HG03442 (cell line): ENCODE data around the gene GYPA.
"Not testable (repeated sequence)": the region's sequence is repeated elsewhere in the genome, so short reads cannot be mapped to it uniquely, and the experiment has no call there.

Source experiments
- ATAC-seq: cut with Tn5 transposase; IDR thresholded peaks from one replicate; pipeline ENCODE4 v1.9.1; 2021; ENCODE audit warnings: mild to moderate bottlenecking, moderate library complexity; ENCODE audit not compliant: unreplicated experiment

GYPA gene

DNA sequence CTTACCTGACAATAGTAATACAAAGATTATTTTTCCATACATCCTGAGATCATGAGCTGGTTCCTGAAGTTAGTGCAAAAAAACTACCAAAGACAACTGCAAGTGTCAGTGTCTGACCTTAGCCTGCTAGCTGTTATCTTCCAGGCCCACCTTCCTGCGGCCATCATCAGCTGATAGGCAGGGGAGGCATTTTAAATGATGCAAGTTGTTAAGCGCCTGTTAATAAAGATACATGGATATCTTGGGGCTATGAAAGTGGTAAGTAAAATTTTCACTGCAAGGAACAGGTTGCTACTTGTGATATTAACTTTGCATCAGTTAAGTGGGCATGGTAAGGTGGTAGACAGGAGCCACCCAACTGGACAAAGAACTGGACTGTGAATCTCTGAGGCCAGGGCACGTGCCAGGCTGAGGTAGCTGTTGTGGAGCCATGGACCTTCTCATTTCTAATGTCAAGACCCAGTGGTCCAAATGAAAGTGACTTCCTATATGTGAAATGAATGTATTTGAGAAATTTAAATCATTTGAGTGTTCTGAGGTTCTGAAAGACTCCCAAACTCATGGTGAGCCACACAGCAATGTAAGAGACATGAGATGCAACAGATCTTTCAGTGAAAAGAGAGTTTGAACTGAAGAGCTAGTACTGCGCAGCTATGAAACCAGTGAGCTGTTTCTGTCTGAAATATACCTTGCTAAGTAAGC lies at the start of gene GYPA:
TSS of gene GYPA (minus strand) at position 125 of the 702 bp plus-strand sequence. CDS start at position 42, 83 bp downstream.
- not testable (repeated sequence) for ATAC-seq

DNA sequence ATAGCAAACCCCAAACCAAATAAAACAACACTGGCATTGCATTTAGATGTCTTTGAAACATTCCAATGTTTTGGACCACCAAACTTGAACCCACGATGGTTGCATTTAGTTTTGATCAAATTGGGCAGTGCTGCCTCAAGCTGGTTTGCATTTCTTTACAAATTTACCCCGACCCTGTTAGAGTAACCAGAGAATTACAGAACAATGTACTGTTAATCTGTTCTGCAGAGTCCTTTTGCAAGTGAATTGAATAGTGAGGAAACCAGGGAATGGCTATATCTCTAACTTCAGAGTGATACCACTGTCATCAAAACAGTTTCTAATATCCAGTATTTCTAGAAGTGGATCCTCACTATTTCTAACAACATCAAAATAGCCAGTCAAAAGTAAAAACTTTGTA lies 49.5 kb upstream of the GYPA start:
- ATAC-seq: no peak

DNA sequence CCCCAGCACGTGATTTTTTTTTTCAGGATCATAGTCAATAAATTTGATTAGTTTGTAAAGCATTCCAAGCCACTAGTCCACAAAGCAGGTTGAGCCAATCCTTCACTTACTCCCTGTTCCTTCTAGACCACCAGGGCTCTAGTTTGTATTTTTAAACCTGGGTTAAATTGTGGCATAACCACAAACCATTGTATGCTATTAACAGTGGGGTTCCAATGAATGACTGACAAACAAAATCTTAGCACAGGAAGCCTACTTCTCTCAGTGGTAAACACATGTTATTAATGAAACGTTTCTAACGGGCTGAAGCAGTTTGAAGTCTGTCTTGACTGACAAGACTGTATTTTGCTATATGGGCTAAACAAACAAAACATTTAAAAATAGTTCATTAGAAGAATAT lies 48.6 kb upstream of the GYPA start:
- ATAC-seq: no peak

DNA sequence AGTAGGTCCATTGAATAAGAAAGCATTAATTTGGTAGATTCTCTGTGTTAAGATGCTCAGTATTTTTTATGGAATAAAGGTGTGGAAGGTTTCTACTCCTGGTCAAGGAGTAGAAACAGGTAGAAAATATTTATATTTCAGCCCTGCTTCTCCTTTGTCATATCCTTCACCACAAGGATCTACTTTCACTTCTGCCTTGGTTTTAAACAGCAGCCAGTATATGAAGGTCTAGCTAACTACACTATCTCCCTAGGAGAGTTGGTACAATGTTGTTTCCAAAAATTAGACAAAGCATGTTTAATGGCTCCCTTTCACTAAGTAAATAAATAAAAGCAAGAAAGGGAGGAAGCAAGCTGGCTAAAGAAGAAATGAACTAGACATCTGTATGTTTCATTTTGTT lies 44.6 kb upstream of the GYPA start:
- no peak for ATAC-seq

DNA sequence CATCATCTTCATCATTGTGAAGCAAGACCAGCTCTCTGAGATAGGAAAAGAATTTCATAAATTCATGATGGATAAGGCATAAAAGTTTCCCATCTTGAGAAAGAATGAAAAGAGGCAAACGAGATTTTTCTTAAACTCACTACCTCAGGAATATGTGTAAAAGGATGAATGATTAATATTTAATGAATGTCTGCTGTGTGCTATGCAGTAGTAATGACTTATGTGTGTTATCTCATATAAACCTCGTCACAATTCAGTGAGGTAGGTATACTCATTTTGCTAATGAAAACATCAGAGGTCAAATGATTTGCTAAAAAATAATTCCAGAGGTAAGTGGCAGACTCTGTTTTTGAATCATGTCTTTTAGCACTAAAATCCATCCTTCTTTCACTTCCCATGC lies 42.6 kb upstream of the GYPA start:
- no peak for ATAC-seq

DNA sequence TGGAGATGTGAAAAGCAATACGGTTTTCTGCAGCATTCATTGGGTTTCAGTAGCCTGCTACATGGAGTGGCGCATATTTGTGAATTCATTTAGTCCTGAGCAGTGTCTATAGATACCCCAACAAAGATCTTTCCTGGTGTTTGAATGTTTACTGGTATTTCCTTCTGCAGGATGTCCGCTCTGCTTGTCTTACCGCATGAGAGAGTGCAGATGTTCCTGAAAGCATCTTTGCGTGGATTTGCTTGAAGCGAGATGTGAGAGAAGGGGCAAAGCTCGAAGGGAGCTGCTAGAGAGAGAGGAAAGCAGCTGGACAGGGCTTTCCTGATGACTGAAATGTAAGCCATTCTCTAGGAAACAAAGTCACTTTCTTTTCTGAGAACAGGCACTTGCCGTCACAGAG lies 40.9 kb upstream of the GYPA start:
- no peak for ATAC-seq

DNA sequence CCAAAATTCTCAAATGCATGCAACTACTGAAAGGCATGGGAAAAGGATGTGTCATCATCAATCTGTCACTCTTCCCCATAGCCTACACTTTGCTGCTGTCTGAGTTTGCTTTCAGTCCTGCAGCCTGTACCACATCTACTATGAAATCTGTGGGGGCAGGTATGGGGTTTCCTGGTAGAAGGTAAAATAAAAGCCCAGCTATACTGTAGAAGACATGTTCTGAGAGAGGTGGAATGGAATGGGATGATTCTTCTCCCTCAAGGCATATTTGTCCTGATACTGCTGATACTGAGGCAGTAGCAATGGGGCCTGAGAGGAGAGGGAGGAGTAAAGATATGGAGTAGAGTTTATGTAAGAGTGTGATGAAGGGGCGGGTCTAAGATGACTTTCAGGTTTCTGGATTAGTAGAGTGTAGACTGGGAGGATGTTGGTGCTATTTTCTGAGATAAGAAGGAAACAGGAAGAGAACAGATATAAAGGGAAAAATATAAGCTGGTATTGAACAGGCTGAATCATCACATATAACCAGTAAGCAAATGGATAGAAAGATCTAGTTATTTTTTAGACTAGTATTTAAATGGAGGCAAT lies 38.7 kb upstream of the GYPA start:
- ATAC-seq: no peak

DNA sequence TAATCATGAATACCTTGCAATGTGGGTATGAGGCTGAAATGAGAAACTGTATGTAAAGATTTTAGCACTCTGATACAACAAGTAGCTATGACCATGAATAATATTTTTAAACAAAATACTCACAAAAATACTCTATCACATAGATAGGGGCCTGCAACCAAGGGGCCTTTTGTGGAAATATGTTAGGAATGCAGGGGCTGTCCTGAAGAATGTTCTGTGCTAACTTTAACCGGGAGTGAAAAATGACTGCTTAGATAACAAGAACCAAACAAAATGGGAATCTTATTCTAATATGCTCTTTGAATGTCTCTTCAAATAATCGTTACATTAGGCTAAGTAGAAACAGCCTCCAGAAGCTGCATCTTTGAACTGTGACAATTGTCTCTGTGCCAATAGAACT lies 37.9 kb upstream of the GYPA start:
- no peak for ATAC-seq

DNA sequence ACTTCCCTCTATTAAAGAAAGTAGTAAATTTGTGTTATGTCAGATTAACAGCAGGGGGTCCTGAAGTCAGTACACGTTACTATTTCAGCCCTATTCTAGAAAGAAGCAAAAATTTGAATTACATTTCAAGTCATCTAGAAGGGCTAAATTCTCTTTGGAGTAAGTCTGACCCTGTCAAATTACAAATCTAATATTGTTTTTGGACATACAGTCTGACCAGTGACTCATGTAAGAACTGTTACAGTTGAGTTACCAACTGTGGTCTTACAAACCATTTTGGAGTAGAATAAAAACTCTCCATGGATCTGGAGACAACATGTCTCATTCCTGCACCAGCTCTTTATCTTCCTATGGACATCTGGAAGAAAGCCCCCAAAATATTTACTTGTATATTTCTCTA lies 36.0 kb upstream of the GYPA start:
- ATAC-seq: no peak

DNA sequence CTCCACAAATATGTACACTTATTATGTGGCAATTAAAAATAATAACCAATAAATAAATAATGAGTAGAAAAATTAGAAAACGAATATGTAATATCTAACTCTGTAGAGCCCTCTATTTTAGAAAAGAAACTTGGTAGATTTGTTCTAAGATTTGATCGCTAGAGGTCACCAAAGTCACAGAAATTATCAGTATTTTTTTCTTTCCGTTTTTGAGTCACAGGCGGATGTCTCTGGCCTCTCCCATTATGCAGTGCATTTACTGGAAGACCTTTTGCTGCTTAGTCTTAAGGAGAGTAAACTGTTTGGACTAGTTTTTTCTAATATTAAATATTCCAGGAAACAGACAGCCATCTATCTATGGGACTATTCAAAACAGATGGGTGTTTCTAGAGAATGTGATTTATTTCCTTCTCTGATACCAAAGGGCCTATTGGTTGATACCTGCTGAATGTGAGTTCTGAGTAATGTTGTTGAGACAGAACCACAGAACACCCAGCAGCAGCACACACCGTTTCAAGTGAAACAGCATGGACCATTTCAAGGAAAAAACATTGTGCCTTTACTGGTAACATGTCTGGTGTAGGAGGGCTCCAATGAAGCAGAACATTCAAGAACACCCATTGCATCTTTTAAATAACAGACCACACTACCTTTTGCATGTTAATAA lies 34.0 kb upstream of the GYPA start:
- ATAC-seq: peak; percentile 76

DNA sequence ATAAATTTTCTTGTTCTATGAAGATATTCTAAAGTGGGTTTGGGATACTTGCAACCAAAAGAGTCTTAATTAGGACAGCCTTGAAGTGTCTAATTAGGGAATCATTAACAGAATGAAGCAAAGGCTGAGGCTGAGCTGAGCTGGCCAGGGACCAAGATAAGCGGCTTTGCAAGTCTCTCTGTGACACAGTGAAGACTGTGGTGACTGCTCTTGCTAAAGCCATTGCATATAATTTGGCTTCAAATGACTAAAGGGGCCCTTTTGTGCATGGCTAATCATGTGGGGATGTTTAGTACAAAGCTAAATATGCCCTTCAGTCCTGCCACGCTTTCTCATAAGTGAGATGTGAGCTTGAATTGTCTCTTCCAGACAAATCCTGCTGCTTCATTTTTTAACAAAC lies 31.2 kb upstream of the GYPA start:
- ATAC-seq: no peak

DNA sequence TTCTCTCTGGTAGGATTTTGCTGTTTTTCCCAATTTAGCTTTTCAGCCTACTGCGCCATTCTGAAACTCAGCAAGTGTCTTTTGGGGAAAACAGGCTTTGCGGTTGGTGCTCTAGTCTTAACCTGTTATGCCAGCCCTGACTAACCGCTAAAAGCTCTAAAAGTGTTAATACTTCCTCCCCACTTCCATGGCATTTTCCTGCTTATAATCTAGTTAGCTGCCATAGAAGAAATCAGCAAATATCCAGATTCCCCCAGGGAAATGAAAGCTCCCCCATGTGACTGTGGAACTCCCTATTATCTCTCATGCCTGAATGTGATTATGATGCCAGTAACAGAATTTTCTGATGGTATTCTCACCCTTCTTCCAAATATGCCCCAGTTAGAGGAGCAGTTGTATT lies 28.7 kb upstream of the GYPA start:
- no peak for ATAC-seq

DNA sequence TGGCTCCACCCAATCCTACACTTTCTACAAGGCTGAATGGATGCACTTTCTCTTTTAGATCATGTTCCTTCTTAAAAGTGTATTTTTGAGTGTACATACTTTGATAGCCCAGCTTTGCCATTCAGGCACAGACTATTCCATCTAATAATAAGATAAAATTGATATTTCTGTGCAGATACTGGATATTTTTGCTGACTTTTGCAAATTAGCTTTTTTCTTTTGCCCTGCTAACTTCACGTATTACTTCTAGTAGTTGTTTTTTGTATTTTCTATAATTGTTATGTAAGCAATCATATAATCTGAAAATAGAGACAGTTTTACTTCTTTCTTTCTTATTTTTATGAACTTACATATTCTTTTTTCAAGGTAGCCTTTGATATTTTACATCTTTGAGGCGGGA lies 13.5 kb upstream of the GYPA start:
- no peak for ATAC-seq

DNA sequence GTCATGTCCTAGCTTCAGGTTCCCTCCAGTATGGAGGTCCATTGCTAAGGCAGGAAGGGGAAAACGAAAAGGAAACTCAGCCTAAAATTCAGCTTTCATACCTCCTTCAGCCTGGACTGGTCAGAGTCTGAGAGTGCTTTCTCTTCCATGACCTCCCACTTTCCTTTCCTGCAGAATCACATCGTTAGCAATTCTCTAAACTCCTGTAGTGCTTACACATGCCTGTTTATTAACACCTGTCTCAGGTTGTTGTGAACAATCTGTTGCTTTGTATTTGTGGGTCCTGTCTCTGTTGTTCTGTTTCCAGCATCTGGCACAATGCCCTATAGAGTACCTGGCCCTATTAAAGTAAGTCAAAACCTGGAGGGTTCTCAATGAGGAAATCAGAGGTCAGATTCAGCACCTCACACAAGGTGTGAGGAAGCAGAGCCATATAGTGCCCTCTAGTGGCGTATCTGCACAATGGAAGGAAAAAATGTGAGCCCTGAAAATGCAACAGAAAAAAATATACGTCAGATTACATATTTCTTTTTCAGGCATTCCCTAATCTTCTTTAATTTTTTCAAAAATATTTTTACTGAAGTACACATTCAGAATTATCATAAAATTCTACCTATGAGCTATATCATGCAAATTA lies 2.3 kb upstream of the GYPA start:
- ATAC-seq: peak; percentile 80

DNA sequence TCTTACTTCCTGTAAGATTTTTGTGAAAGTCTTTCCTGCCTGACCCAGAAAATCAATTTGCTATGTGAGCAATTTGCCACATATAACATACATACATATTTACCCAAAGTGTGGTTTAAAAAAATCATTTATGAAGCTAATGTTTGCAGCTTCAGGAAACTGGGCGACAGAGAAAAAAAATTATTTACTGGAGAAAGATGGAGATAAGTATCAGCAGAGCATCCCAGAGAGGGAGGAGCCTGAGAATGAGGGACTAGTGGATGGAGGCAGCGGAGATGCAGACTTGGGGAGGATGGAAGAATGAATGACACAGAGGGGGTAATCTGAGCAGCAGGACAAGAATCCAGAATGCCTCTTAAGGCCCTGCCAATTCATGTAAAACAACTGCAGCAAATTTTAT lies 975 bp upstream of the GYPA start:
- no peak for ATAC-seq

DNA sequence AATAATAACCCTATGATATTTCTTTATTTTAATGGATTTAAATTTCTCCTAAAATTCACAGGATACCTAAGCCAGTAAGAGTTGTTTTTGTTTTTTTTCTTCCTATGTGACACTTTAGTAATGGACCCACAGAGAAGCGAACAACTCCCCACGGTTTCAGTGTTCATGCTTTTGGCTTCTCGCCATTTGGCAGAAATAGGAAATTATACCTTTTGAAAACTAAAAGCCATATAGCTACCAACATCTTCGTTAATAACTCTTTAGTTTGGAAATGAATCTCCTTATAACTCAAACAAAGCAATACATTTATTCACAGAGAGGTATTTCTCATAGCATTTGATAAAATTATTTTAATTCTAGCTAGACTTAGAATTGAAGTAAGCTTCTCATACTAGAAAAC lies 527 bp downstream of the GYPA start:
- ATAC-seq: not testable (repeated sequence)

DNA sequence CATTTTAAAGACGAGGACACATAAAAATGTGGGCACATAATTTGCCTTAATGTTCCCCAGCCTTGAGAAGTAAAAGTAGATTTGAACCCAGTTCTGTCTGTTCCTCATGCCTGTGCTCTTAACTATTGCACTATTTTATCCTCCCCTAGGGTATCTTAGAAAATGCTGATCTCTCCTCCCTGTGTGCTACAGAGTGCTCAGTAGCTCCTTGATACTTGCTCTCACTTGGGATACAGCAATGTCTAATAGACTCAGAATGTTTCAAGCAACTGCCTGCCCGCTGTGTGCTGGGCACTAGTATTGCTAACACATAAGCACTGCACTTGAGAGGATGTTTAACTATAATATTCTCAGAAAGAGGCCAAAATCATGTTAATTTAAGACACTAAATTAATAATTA lies 971 bp downstream of the GYPA start:
- not testable (repeated sequence) for ATAC-seq

DNA sequence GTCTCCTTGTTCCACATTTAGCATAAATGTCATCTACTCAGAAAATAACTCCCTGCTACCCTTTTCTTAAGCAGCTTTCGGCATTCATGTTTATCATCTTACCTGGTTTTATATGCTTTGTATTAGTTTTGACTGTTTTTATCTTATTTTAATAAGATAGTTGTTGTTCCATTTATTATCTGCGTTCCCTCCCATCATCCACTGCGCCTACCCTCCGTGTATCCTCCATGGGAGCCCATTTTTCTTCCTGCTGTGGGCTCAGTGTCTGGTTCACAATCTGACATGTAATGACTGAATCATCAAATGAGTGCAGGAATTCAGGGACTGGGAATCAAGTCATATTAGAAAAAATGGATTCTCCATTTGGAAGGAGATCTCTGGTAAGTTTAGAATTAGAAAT lies 2.3 kb downstream of the GYPA start:
- ATAC-seq: not testable (repeated sequence)

DNA sequence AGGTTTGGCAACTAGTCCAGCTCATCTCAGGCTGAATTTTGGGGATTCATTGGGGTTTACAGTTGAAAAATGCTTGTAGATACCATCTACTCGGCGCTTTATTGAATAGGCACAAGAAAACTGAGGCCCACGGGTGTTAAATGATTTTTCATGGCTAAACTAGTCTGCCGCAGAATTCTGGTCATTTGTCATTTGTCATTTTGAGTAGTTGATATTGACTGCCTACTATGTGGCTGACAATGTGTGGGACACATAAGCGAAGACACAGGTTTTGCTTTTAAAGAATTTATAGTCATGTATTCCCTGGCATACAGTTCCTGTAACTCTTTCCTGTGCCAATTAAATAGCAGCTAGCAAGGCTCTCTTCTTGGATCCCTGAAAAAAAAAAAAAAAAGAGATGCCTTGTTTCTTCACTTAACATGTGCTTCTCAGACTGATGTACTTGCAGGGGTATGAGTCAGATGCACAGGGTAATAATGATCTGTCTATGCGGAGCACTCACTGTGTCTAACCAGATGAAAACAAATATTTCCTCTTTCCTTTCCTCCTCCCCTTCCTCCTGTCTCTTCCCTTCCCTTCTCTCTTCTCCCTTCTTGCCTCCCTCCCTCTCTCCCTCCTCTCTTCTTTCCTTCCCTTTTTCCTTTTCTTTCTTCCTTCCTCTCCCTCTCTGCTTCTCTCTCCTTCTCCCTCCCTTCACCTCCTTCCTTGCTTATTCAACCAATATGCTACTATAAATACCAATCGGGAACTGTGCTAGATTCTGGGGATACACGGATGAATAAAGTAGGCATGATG lies 3.2 kb downstream of the GYPA start:
- not testable (repeated sequence) for ATAC-seq

DNA sequence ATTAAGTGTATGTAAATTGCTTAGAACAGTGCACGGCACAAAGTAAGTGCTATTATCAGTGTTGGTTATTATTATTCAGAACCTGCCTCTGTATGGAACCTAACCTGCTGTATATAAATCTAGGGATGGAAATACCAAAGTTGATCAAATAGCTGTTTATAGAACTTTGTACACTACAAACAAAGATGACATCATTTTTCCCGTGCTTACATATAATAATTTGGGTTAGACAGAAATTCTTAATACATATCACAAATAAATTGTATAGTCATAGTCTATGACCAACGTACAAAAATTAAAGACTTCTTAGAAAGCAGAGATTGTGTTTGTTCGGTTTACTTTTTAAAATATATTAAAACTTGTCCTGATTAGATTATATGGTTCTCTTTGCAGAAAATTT lies 4.3 kb downstream of the GYPA start:
- ATAC-seq: not testable (repeated sequence)

DNA sequence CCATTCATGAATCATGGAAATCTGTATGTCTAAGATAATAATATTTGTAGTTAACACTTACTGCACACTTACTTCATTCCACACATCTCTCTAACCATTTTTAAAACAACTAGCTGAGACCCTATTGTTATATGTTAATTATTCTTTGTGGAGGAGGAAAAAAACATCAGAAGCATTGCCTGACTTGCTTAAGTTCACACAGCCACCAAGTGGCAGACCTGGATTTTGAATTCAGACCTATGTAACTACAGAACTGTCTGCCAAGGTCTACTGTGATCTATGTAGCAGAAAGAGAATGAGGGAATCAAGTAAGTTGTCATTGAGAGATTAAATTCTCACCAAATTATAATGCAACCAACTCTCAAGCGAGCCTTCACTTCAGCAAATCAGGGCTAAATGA lies 10.4 kb downstream of the GYPA start:
- not testable (repeated sequence) for ATAC-seq
